NT2/D1 (cell line): ENCODE results near the gene SPTBN5.

Experiments
- YY1 ChIP-seq: IDR thresholded peaks from 2 replicates; pipeline ENCODE4 v1.6.1; 2011; ENCODE audit not compliant: insufficient read length, insufficient read depth
- ZNF274 ChIP-seq: IDR thresholded peaks from 2 replicates; pipeline ENCODE4 v1.6.1; 2011; ENCODE audit warnings: mild to moderate bottlenecking, low read depth, low read length

GRCh38 chr15:41825572-41826535, 68.0 kb downstream of the SPTBN5 start:
- TF ChIP-seq YY1 (no peak), ZNF274 (no peak)
